ENCODE data around the gene CNKSR3. TPM values are rescaled to one million over a fixed set of nuclear protein-coding genes. Genes with fewer than 3 reads are reported as not detected.

CNKSR3 gene
- total RNA-seq, 2 donors from 2014 or later = 5.9 to 8.0 TPM

DNA sequence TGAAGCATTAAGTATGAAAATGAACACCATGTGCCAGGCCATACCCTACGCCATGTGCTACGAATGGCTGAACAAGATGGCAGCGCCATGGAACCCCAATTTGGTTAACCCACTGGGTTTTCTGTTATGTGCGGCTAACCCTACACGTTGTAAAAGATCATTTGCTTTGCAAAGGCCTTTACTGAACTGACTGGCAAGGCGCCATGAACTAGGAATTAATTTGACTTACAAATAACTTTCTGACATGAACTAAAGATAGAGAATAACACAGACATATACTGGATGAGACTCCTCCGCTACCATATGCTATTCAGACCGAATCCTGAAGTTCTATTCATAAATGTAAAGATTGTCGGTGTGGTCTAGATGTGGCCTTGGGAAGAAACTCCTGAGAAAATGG lies 3.9 kb downstream of the CNKSR3 start:
- Mint-ChIP-seq H3K36me3 (ENCODE audit: low read depth) (no peaks in the 10 kb centered on the region), H3K9me3 (no peaks in the 10 kb centered on the region), H3K27ac (no peak overlapping the region), H3K4me3 (no peak overlapping the region), H3K27me3 (ENCODE audit: insufficient read depth) (peaks cover 31% of the 10 kb centered on the region), H3K4me1 (peaks cover 13% of the 10 kb centered on the region)
- Histone ChIP-seq H3K36me3 (ENCODE audit: control insufficient read depth, insufficient read depth, low read length) (peaks cover 5% of the 10 kb centered on the region), H3K4me3 (ENCODE audit: low read length) (no peak overlapping the region), H3K9me3 (ENCODE audit: control insufficient read depth, low read length) (no peaks in the 10 kb centered on the region), H3K9ac (ENCODE audit: extremely low read depth, low read length, poor library complexity, severe bottlenecking) (no peak overlapping the region), H3K4me1 (ENCODE audit: control insufficient read depth, insufficient read depth, low read length) (no peaks in the 10 kb centered on the region), H3K27me3 (ENCODE audit: control insufficient read depth, insufficient read depth, low read length, poor library complexity, severe bottlenecking) (peaks cover 7% of the 10 kb centered on the region), H3K27ac (ENCODE audit: low read depth, low read length) (no peak overlapping the region)
- 94 to 99% methylated on average over 7 to 9 of the region's 9 CpGs for WGBS, 2 experiments (ENCODE audit: insufficient coverage in 1 of 2, insufficient read length in 1 of 2)
- TF ChIP-seq, protein P1, sequence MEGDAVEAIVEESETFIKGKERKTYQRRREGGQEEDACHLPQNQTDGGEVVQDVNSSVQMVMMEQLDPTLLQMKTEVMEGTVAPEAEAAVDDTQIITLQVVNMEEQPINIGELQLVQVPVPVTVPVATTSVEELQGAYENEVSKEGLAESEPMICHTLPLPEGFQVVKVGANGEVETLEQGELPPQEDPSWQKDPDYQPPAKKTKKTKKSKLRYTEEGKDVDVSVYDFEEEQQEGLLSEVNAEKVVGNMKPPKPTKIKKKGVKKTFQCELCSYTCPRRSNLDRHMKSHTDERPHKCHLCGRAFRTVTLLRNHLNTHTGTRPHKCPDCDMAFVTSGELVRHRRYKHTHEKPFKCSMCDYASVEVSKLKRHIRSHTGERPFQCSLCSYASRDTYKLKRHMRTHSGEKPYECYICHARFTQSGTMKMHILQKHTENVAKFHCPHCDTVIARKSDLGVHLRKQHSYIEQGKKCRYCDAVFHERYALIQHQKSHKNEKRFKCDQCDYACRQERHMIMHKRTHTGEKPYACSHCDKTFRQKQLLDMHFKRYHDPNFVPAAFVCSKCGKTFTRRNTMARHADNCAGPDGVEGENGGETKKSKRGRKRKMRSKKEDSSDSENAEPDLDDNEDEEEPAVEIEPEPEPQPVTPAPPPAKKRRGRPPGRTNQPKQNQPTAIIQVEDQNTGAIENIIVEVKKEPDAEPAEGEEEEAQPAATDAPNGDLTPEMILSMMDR (conservative IDR thresholded peaks at IDR 0.05) = no peak
- DNase-seq = no peak

DNA sequence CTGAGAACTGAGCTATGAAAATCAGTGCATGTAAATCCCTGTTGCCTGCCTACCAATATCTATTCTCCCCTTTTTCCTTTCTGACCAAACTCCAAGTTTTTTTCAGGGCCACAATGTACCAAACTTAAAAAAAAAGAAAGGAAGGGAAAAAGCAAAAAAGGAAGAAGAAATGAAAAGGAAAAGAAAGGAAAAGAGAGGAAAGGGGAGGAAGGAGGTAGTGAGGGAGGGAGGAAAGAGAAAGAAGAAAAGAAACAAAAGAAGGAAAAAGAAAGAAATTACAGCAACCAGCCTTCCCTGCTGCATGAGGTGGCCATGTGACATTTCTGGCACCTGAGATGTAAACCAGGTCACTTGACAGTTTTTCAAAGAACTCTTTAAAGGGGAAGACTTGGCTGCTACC lies 4.4 kb downstream of the CNKSR3 start:
- Mint-ChIP-seq H3K4me1 (peaks cover 13% of the 10 kb centered on the region), H3K36me3 (ENCODE audit: low read depth) (no peaks in the 10 kb centered on the region), H3K27me3 (ENCODE audit: insufficient read depth) (peaks cover 31% of the 10 kb centered on the region), H3K9me3 (no peaks in the 10 kb centered on the region), H3K27ac (no peak overlapping the region), H3K4me3 (no peak overlapping the region)
- Histone ChIP-seq H3K9ac (ENCODE audit: extremely low read depth, low read length, poor library complexity, severe bottlenecking) (no peak overlapping the region), H3K9me3 (ENCODE audit: control insufficient read depth, low read length) (no peaks in the 10 kb centered on the region), H3K36me3 (ENCODE audit: control insufficient read depth, insufficient read depth, low read length) (peaks cover 5% of the 10 kb centered on the region), H3K4me1 (ENCODE audit: control insufficient read depth, insufficient read depth, low read length) (no peaks in the 10 kb centered on the region), H3K4me3 (ENCODE audit: low read length) (no peak overlapping the region), H3K27ac (ENCODE audit: low read depth, low read length) (no peak overlapping the region), H3K27me3 (ENCODE audit: control insufficient read depth, insufficient read depth, low read length, poor library complexity, severe bottlenecking) (peaks cover 7% of the 10 kb centered on the region)
- TF ChIP-seq, protein P1 (conservative IDR thresholded peaks at IDR 0.05) = no peak
- no peak for DNase-seq

DNA sequence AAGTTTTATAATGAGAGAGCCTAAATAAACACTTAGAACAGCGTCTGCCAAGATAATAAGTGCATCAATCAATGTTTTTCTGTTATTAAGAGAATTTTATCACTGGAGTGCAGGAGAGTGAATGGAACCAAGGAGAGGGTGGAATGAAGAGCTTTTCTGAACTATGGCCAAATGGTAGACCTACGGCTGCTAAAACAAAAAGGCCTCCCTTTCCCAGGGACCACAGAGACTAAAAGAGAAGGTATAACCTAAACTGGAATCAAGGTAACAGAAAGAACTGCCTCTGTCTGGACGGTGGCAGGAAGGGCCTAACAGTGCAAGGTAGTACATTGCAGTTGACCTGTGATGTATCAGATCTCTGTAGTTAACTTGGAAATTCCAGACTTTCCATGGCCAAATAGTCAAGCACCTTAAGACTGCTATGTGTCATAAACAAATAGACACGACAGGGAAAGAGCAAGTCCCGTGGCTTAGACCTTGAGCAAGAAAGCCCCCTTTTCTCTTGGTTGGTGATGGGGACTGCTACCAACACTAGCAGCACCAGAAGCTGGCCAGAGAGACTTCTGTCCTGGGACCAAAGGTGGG lies 5.5 kb downstream of the CNKSR3 start:
- TF ChIP-seq, protein P1 (conservative IDR thresholded peaks at IDR 0.05) = no peak
- H3K4me1 Mint-ChIP-seq = peaks cover 13% of the 10 kb centered on the region
- H3K9ac ChIP-seq (ENCODE audit: extremely low read depth, low read length, poor library complexity, severe bottlenecking) = no peak overlapping the region
- no peak overlapping the region for H3K4me3 Mint-ChIP-seq
- H3K27me3 ChIP-seq (ENCODE audit: control insufficient read depth, insufficient read depth, low read length, poor library complexity, severe bottlenecking) = peaks cover 7% of the 10 kb centered on the region
- H3K4me1 ChIP-seq (ENCODE audit: control insufficient read depth, insufficient read depth, low read length) = no peaks in the 10 kb centered on the region
- 95 to 98% methylated on average over 5 of the region's 5 CpGs for WGBS, 2 experiments (ENCODE audit: insufficient coverage in 1 of 2, insufficient read length in 1 of 2)
- no peak overlapping the region for H3K27ac ChIP-seq (ENCODE audit: low read depth, low read length)
- no peak overlapping the region for H3K27ac Mint-ChIP-seq
- DNase-seq = no peak
- H3K27me3 Mint-ChIP-seq (ENCODE audit: insufficient read depth) = peaks cover 31% of the 10 kb centered on the region
- no peaks in the 10 kb centered on the region for H3K9me3 Mint-ChIP-seq
- H3K36me3 ChIP-seq (ENCODE audit: control insufficient read depth, insufficient read depth, low read length) = peaks cover 5% of the 10 kb centered on the region
- H3K36me3 Mint-ChIP-seq (ENCODE audit: low read depth) = no peaks in the 10 kb centered on the region
- H3K4me3 ChIP-seq (ENCODE audit: low read length) = no peak overlapping the region
- H3K9me3 ChIP-seq (ENCODE audit: control insufficient read depth, low read length) = no peaks in the 10 kb centered on the region

All from endodermal cell (in vitro differentiated cells).